K562 (cell line): ENCODE measurements around the gene P2RX1. TPM values are rescaled to one million over a fixed set of nuclear protein-coding genes. Genes with fewer than 3 reads are reported as not detected.

ENCODE experiments used
- ATAC-seq: fragments of 200-7000 bp; cut with Tn5 transposase; 3 replicates; pipeline ENCODE4 v1.9.1; 2020; ENCODE audit warnings: moderate library complexity
- BruUV-seq: library from RNA; stranded (reverse); fragments of 400-500 nt; replicated peaks from 2 replicates; lab custom pipeline; 2021; lab: Mats Ljungman, UMichigan
- CTCF ChIA-PET: fragments of 300-600 bp; formaldehyde crosslinking; extraction: SDS; loops from one replicate; lab custom pipeline; 2021; ENCODE audit warnings: low intra/inter-chr PET ratio; lab: Yijun Ruan, JAX
- POLR2A ChIA-PET: fragments of 300-600, 350-650 bp; sonication (Branson Sonifier 250); formaldehyde crosslinking; extraction: SDS; loops from one replicate; lab custom pipeline; 2021; ENCODE audit warnings: antibody characterized with exemption, inconsistent platforms; lab: Yijun Ruan, JAX
- DNase-seq, 4 experiments: peaks; one replicate each; pipeline versions ENCODE4 v3.0.0 to v3.0.0-alpha.2; 2011 to 2018; ENCODE audit warnings: low spot score in 3 of 4, mixed read lengths in 3 of 4; ENCODE audit errors: extremely low read depth in 1 of 4
- FAIRE-seq: peaks from 2 replicates; lab custom pipeline; 2011; peaks lifted over from hg19 to GRCh38; lab: Jason Lieb, UNC
- H2AFZ ChIP-seq: 2 replicates; pipeline ENCODE4 v1.6.0; 2011; ENCODE audit warnings: low read depth, low read length, control low read depth, inconsistent platforms
- H3K27ac ChIP-seq: fragments of 200-600 bp; 3 replicates; pipeline ENCODE4 v1.8.0; 2011; ENCODE audit warnings: low read depth, mild to moderate bottlenecking, control low read depth, inconsistent platforms, low read length, moderate library complexity, mixed read lengths; ENCODE audit errors: extremely low read depth
- H3K27me3 ChIP-seq, 2 experiments: fragments of 300-600 bp in 1 of 2; 2 replicates in 1 of 2; 3 replicates in 1 of 2; pipeline versions ENCODE4 v1.6.0 to v1.8.0; 2011; ENCODE audit warnings: inconsistent platforms in 2 of 2, low read length in 2 of 2, mild to moderate bottlenecking in 1 of 2, mixed read lengths in 1 of 2, moderate library complexity in 1 of 2; ENCODE audit not compliant: control insufficient read depth in 2 of 2, insufficient read depth in 2 of 2
- H3K36me3 ChIP-seq: fragments of 300-600 bp; 3 replicates; pipeline ENCODE4 v1.8.0; 2011; ENCODE audit warnings: mild to moderate bottlenecking, low read length, inconsistent platforms; ENCODE audit not compliant: control insufficient read depth, insufficient read depth
- H3K4me1 ChIP-seq, 2 experiments: fragments of 200-600 bp in 1 of 2; replicated peaks in 1 of 2; 2 replicates in 1 of 2; 3 replicates in 1 of 2; pipeline versions ENCODE4 v1.5.1 to v1.8.0; 2011; ENCODE audit warnings: inconsistent platforms in 2 of 2, low read length in 2 of 2, mild to moderate bottlenecking in 1 of 2, mixed read lengths in 1 of 2, moderate library complexity in 1 of 2; ENCODE audit not compliant: control insufficient read depth in 2 of 2, insufficient read depth in 2 of 2
- H3K4me2 ChIP-seq: 2 replicates; pipeline ENCODE4 v1.6.1; 2011; ENCODE audit warnings: low read length, control low read depth, inconsistent platforms, mixed read lengths; ENCODE audit not compliant: insufficient read depth
- H3K4me3 ChIP-seq: fragments of 200-600 bp; sonication (generic), shearing (Covaris generic); 2 replicates; pipeline ENCODE4 v1.5.1; 2016; ENCODE audit warnings: control low read depth, inconsistent platforms
- H3K79me2 ChIP-seq: fragments of 200-600 bp; 3 replicates; pipeline ENCODE4 v1.8.0; 2011; ENCODE audit warnings: low read length, inconsistent platforms; ENCODE audit not compliant: control insufficient read depth, insufficient read depth
- H3K9ac ChIP-seq, 2 experiments: 2 replicates each; pipeline versions ENCODE4 v1.6.0 to v1.6.1; 2011; ENCODE audit warnings: low read depth in 2 of 2, low read length in 2 of 2, control low read depth in 1 of 2, inconsistent platforms in 1 of 2, mild to moderate bottlenecking in 1 of 2, mixed read lengths in 1 of 2; ENCODE audit not compliant: insufficient read depth in 1 of 2
- H3K9me1 ChIP-seq: one replicate; pipeline ENCODE4 v1.6.0; 2011; ENCODE audit warnings: inconsistent platforms, mild to moderate bottlenecking, low read length, moderate library complexity; ENCODE audit not compliant: control insufficient read depth, insufficient read depth
- H3K9me3 ChIP-seq: replicated peaks from 2 replicates; pipeline ENCODE4 v1.5.1; 2011; ENCODE audit warnings: low read depth, low read length, inconsistent platforms; ENCODE audit not compliant: control insufficient read depth, insufficient read depth
- H4K20me1 ChIP-seq: replicated peaks from 2 replicates; pipeline ENCODE4 v1.6.1; 2011; ENCODE audit warnings: low read length, inconsistent platforms, mixed read lengths; ENCODE audit not compliant: control insufficient read depth, insufficient read depth
- POLR2G ChIP-seq: fragments of 200-400 bp; formaldehyde crosslinking; IDR thresholded peaks from 2 replicates; pipeline ENCODE4 v1.6.1; 2017; ENCODE audit warnings: low read depth, mild to moderate bottlenecking, antibody characterized with exemption, low read length, moderate library complexity
- PRDM10 ChIP-seq: fragments of 450-650 bp; IDR thresholded peaks from 2 replicates; pipeline ENCODE4 v1.6.1; 2018; ENCODE audit not compliant: partially characterized antibody
- TRIM28 ChIP-seq: fragments of 450-650 bp; IDR thresholded peaks from 2 replicates; pipeline ENCODE4 v1.6.1; 2017
- ZNF124 ChIP-seq: sonication (generic); formaldehyde crosslinking; IDR thresholded peaks from 2 replicates; pipeline ENCODE4 v1.8.1; 2022; ENCODE audit warnings: missing genetic modification reagents
- WGBS: fragments of 100-300 bp; shearing (Covaris generic); methylation state at CpG from one replicate; pipeline ENCODE4 v1.1.6; 2016; ENCODE audit warnings: low coverage, mixed read lengths; ENCODE audit not compliant: insufficient coverage; ENCODE audit errors: missing lambda C conversion rate; 5-methylcytosine and 5-hydroxymethylcytosine counted together
- in situ Hi-C: fragments of 300-500 bp; cut with MboI; formaldehyde crosslinking; loops from 4 replicates; pipeline ENCODE4 v1.15.0; 2018; ENCODE audit warnings: inconsistent platforms, mixed read lengths
- intact Hi-C: fragments of 100-400 bp; cut with micrococcal nuclease; formaldehyde crosslinking; loops from 2 replicates; pipeline ENCODE4 v1.14.2; 2022
- polyA plus RNA-seq, 8 experiments: library from polyadenylated mRNA; depleted of rRNA in 4 of 8; stranded (reverse) in 5 of 8; unstranded in 3 of 8; fragments of >200 nt; fragmentation: Nextera tagmentation in 2 of 8; fragmentation: Illumina TruSeq in 1 of 8; extraction: Ambion mirVana in 2 of 8; extraction: Trizol in 1 of 8; gene quantifications; 2 replicates each; pipeline versions ENCODE4 v1.2.1 to v1.2.3, GENCODE V29; 2011 to 2014; ENCODE audit warnings: inconsistent platforms in 1 of 8, missing spikeins in 1 of 8
- total RNA-seq, 7 experiments: library from RNA; depleted of rRNA in 6 of 7; stranded (reverse); fragments of >200 nt in 6 of 7; fragmentation: Illumina TruSeq in 2 of 7; extraction: Trizol in 2 of 7; gene quantifications; 2 replicates each; pipeline versions ENCODE4 v1.2.1 to v1.2.3, GENCODE V29; 2011 to 2021; ENCODE audit warnings: low replicate concordance in 1 of 7

Gene P2RX1
- total and polyA plus RNA-seq, 9 of the 15 experiments (the other 6 are each of a cell fraction or from before 2014, with no cell fraction given), result 0.27 to 20.3 (median 10.3) TPM

GRCh38 chr17:3951003-3951402 is 34.7 kb upstream of the P2RX1 start:
- H3K27me3 ChIP-seq, result no peaks in the 10 kb centered on the region
- H3K4me1 ChIP-seq, result peaks cover 4 to 32% of the 10 kb centered on the region in 2 experiments; a peak in 4 of 5 replicates
- H3K36me3 ChIP-seq, result peaks cover 36% of the 10 kb centered on the region; the same call in 2 of the 3 replicates
- FAIRE-seq (no peak), DNase-seq (no peak), ATAC-seq (no peak)
- in situ Hi-C loops (no loop called here), intact Hi-C loops (no loop called here)
- no peak overlapping the region for H3K4me2 ChIP-seq
- no peaks in the 10 kb centered on the region for H4K20me1 ChIP-seq
- no peak for TF ChIP-seq TRIM28
- TF ChIP-seq POLR2G, result peak; percentile 46; the same call in 1 of the 2 replicates
- CTCF ChIA-PET, result no interaction called here
- H2AFZ ChIP-seq, result no peak overlapping the region
- H3K4me3 ChIP-seq, result no peak overlapping the region
- H3K9me1 ChIP-seq, result no peaks in the 10 kb centered on the region
- no peak overlapping the region for H3K9ac ChIP-seq
- peaks cover under 1% of the 10 kb centered on the region; the same call in 1 of the 3 replicates for H3K79me2 ChIP-seq
- BruUV-seq, result no TSS peak
- H3K27ac ChIP-seq, result no peak overlapping the region
- POLR2A ChIA-PET, result interaction anchor here (6.9 kb wide), 1 partner anchor 9 kb away, joined by 40 read pairs; no protein-coding TSS in a partner anchor
- no peaks in the 10 kb centered on the region for H3K9me3 ChIP-seq
- 89% methylated on average over 13 of the region's 17 CpGs for WGBS

DNA sequence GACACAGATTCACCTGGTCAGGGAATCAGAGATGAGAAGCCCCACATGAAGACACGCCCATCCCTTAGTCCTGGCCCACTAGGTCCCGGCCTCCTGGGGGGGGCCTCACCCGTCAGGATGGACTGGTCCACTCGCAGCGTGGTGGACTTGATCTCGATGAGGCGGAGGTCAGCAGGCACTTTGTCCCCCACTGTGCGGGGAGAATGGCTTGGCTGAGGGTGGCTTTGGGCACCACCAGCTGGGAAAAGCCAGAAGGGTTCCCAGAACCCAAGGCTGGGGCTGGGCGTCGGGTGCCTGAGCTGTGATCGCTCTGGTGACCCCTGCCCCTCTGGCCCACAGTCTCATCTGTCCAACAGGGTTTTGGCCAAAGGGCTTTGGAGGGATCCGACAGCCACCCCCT is 34.3 kb upstream of the P2RX1 start:
- H3K79me2 ChIP-seq, result no peaks in the 10 kb centered on the region; the same call in 2 of the 3 replicates

More for the DNA sequence above, 34.3 kb upstream of the P2RX1 start:
- 81% methylated on average over 10 of the region's 12 CpGs for whole genome bisulfite sequencing
- Histone ChIP-seq H2AFZ (no peak overlapping the region), H3K27me3 (no peaks in the 10 kb centered on the region), H3K4me1 (peaks cover 4 to 30% of the 10 kb centered on the region in 2 experiments; a peak in 3 of 5 replicates), H3K9me1 (no peaks in the 10 kb centered on the region), H3K27ac (no peak overlapping the region), H3K4me2 (no peak overlapping the region), H4K20me1 (no peaks in the 10 kb centered on the region), H3K9ac (peak overlapping the region in 1 of 2 experiments; percentile 35; a peak in 1 of 4 replicates), H3K9me3 (no peaks in the 10 kb centered on the region), H3K36me3 (peaks cover 37% of the 10 kb centered on the region; the same call in 2 of the 3 replicates), H3K4me3 (no peak overlapping the region)
- FAIRE-seq (no peak), DNase-seq (no peak), ATAC-seq (no peak)
- CTCF ChIA-PET, result no interaction called here
- no TSS peak for BruUV-seq
- intact Hi-C loops (no loop called here), in situ Hi-C loops (no loop called here)
- POLR2A ChIA-PET, result interaction anchor here (0.5 to 6.9 kb wide), 3 partner anchors 10 to 39 kb away, joined by 3 to 40 read pairs (median 3); no protein-coding TSS in a partner anchor
- TF ChIP-seq POLR2G (peak; percentile 64), PRDM10 (peak; percentile 30), ZNF124 (CRISPR knock-in tag) (no peak)
